Myocyte (in vitro differentiated cells): ENCODE data around the gene MFAP1. TPM values are rescaled to one million over a fixed set of nuclear protein-coding genes. Genes with fewer than 3 reads are reported as not detected.
"Not testable (repeated sequence)": the region's sequence is repeated elsewhere in the genome, so short reads cannot be mapped to it uniquely, and the experiment has no call there.

ENCODE experiments used
- DNase-seq: peaks from one replicate; pipeline ENCODE4 v3.0.0-alpha.2; 2012; ENCODE audit warnings: low read depth
- total RNA-seq: library from RNA; depleted of rRNA; stranded (reverse); fragments of >200 nt; gene quantifications from 2 replicates; pipeline ENCODE4 v1.2.3, GENCODE V29; 2014

Gene MFAP1
- total RNA-seq, 1 donor from 2014 or later: 31.2 TPM

GRCh38 chr15:43825305-43825704 is 815 bp upstream of the MFAP1 start:
- not testable (repeated sequence) for DNase-seq

DNA sequence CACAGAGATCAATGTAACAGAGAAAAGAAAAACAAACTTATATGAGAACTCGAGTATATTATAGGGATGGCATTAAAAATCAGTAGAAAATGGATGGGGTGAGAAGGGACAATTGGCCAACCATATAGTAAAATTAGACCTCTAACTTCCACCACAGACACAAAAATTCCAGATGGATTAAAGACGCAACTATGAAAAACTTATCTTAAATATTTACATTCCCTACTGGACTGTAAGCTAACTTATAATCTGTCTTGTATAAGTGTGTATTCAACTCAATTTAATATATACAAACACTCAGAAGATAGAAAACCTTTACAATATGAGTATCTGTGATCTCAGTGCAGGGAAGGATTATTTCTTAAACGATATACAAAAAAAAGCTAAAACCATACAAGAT is 3.0 kb downstream of the MFAP1 start:
- DNase-seq: no peak

DNA sequence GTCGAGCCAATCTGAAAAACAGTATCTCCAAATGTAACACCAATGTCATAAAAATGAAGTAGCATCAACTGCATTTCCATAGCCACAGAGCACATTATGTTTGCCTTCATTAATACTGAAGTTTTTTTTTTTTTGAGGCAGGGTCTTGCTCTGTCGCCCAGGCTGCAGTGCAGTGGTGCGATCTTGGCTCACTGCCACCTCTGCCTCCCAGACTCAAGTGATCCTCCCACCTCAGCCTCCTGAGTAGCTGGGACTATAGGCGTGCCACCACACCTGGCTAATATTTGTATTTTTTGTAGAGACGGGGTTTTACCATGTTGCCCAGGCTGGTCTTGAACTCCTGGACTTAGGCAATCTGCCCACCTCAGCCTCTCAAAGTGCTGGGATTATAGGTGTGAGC is 9.4 kb downstream of the MFAP1 start:
- not testable (repeated sequence) for DNase-seq

- DNase-seq: no peak
These were observed 15.4 kb downstream of the MFAP1 start for GRCh38 chr15:43808960-43809678.

DNA sequence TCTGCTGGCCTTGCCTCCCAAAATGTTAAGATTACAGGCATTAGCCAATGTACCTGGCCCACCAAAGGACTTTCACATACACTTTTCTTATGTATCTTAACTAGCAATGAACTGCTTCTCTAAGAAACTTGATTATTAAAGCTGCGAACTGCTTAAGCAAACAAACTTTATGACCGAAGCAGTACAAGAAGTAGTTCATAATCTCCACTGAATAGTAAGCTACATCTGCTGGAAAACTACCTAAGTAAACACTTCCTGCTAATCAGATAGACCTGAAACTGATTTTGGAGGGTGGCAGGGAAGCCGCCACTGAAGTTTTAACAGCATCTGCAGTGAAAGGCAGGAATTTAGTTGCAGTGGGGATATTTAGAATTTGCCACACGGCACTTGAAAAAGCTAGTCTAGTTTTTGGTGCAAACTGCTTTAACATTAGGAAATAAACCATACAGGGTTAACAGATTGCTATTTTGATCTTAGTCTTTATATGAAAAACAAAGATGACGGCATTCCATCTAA is 16.0 kb downstream of the MFAP1 start:
- DNase-seq: no peak

GRCh38 chr15:43802676-43803075 is 21.8 kb downstream of the MFAP1 start:
- DNase-seq: not testable (repeated sequence)

DNA sequence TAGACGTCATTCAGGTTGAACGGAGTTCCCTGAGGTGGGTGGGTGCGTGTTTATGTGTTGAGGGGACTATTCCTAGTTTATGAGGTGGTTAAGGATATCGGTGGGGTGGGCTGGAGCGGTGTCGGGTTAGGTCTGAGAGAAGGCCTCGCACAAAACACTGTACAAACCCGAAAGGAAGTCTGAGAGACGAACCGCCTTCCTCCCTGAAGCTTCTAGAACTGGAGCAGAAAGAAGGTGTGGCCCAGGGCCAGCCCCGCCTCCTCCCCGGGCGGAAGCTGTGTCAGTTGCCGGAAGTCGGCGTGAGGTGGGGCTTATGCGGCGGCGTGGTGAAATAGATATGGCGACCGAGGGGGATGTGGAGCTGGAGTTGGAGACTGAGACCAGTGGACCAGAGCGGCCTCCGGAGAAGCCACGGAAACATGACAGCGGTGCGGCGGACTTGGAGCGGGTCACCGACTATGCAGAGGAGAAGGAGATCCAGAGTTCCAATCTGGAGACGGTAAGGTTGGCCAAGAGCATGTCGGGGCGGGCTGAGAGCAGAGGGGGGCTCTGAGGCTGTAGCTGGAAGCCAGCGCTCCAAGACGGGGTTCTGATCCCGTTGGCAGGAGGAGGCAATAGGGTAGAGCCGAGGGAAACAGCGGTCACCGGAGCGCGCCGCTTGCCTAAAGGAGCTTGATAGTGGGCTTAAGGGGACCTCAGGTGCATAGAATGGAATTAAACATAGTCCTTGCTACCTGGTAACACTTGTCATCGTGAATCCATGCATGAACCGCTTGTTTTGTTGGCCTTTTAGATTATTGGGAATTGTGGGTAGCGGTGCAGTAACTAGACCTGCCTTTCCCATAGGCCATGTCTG is 24.0 kb downstream of the MFAP1 start, which contains the start of gene HYPK:
HYPK (plus strand) TSS at position 314 of the 856 bp plus-strand sequence; CDS start at position 338, 24 bp downstream.
- DNase-seq: peak; percentile 90

DNA sequence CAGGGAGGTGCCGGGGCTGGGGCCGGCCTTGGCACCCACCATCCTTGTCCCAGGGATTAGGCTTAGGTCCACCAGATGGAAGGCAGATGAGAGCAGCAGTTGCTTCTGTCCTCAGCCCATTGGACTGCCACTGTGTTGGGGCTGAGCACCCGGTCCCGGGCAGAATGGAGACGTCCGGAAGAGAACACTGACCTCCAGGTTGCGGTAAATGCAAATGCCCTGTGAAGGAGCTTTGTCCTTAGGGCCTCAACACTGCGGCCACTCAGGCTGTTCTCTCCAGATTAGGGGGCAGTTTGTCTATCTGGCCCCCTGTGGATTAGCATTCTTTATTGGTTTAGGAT is 24.6 kb downstream of the MFAP1 start, which contains the start of gene SERINC4:
SERINC4 (minus strand) TSS at position 276 of the 341 bp plus-strand sequence; CDS start at position 42, 234 bp downstream.
- DNase-seq: no peak

DNA sequence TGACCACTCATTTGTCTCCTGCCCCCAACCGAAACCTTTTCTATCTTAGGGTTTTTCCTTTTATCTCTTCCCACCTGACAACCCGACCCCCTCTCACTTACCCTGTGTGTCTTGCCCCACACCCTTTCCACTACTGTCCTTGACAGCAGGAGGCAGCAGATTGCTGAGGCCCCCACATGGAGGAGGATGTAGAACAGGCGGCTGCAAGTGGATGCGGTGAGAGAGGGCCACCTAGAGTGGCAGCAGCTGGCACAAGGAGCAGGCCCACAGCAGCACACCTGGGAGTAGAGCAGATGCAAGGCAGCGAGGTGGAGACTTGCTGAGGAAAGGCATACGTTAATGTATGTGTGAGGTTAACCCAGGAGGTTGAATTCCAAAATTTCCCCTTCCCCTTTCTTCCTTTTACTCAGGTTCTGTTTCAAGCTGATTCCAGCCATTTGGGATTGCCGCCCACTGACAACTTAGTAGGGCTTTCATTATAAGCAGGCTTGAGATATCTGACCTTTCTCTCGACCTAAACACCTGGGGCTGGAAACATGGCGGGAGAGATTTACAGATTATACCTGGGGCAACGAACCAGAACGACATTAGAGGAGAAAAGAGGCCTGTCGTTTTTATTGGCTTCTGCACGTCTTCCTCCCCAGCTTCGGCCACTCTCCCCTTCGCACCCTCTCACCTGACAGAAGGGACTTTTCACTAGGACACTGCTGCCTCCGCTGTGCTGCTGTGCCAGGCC is 25.1 kb downstream of the MFAP1 start:
- DNase-seq: no peak

GRCh38 chr15:43796566-43796965 is 27.9 kb downstream of the MFAP1 start:
- DNase-seq: no peak

- no peak for DNase-seq
These were observed 28.5 kb downstream of the MFAP1 start for GRCh38 chr15:43795997-43796396.

DNA sequence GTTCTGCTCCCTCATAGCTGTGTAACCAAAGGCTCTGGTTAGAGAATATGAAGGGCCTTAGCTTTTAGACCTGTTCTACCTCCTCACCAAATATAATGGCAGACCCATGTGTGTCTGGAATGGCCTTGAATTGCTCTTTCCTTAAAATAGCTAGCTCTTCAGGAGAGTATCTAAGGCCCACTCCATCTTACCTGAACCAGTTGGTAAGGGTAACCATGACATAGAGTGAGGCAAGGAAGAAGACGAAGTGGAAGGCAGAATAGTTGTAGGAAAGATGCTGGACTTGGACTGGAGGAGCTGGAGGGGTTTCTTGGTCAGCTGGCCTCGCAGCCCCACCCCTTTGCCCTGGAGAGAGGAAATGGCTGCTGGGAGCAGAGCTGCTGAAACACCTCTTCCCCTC is 29.3 kb downstream of the MFAP1 start:
- DNase-seq: no peak

GRCh38 chr15:43794269-43795037 is 30.0 kb downstream of the MFAP1 start:
- peak; percentile 74 for DNase-seq

- DNase-seq: no peak
These were observed 30.8 kb downstream of the MFAP1 start for GRCh38 chr15:43793647-43794046.

GRCh38 chr15:43792761-43793476 is 31.6 kb downstream of the MFAP1 start:
- DNase-seq: no peak

DNA sequence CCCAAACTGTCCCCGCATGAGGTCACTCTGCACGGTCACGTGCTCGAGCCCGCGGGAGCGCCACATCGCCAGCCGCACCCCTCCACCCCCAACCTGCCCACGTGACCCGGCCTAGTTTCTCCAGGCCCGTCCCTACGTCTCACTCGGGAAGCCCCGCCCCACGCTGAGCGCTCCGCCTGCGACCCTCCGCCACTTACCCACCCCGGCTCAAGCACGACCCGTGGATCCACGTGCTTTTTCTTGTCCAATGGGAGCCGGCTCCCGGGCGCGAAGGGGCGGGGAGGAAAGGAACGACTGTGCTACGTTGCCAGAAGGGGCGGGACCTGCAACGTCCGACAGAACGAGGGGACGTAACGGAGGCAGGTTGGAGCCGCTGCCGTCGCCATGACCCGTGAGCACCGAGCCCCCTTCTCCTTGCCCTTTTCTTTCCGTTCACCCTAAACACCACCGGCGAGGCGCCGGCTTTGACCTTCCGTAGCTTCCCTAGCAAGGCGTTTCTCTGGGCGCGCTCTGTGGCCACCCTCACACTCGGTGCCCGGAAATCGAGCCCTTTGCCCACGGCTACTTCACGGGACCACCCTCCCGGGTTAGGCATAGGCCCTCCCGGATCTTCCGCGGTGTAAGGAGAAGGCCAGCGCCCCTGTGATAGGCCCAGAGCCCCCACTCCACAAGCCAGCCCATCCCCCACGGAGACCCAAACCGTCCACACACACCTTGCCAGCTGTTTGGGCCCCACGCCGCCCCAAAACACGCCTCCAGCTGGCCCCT is 32.3 kb downstream of the MFAP1 start, which contains the start of gene SERF2:
SERF2 (plus strand) TSS at position 328 of the 768 bp plus-strand sequence; CDS start at position 385, 57 bp downstream.
- DNase-seq: peak; percentile 100

DNA sequence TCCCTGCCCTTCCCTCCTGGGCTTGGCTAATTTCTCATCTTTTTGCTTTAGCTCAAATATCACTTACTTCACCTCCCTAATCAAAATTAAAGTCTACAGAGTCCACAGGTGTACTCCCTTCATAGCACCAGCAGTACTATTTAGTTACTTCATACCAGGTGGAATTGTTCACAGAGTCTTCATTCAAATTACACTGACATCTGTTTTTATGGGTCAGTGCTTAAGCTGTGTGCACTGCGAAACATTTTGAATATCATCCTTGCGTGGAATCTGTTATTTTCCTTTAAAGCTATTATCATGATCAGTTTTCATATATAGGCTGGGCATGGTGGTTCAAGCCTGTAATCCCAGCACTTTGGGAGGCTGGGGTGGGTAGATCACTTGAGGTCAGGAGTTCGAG is 35.1 kb downstream of the MFAP1 start:
- DNase-seq: no peak

GRCh38 chr15:43779016-43779415 is 45.5 kb downstream of the MFAP1 start:
- no peak for DNase-seq
